Astrocyte (in vitro differentiated cells and primary cell): Measurements from ENCODE around the gene LIPC. TPM values are rescaled to one million over a fixed set of nuclear protein-coding genes. Genes with fewer than 3 reads are reported as not detected.

ENCODE experiments used
- DNase-seq: peaks from one replicate; pipeline ENCODE4 v3.0.0-alpha.2; 2010; ENCODE audit warnings: low read depth
- FAIRE-seq: peaks from 2 replicates; lab custom pipeline; 2011; peaks lifted over from hg19 to GRCh38; lab: Jason Lieb, UNC
- H2AFZ ChIP-seq: 2 replicates; pipeline ENCODE4 v1.6.0; 2012; ENCODE audit warnings: low read depth, low read length, inconsistent platforms
- H3K27ac ChIP-seq: 2 replicates; pipeline ENCODE4 v1.5.1; 2011; ENCODE audit warnings: low read depth, low read length, inconsistent platforms
- H3K27me3 ChIP-seq: 2 replicates; pipeline ENCODE4 v1.6.0; 2011; ENCODE audit warnings: low read length, inconsistent platforms; ENCODE audit not compliant: insufficient read depth
- H3K36me3 ChIP-seq: 2 replicates; pipeline ENCODE4 v1.5.1; 2011; ENCODE audit warnings: low read length, inconsistent platforms; ENCODE audit not compliant: insufficient read depth
- H3K4me1 ChIP-seq: 2 replicates; pipeline ENCODE4 v1.5.1; 2011; ENCODE audit warnings: low read length, inconsistent platforms; ENCODE audit not compliant: insufficient read depth
- H3K4me2 ChIP-seq: 2 replicates; pipeline ENCODE4 v1.6.0; 2012; ENCODE audit warnings: low read length, inconsistent platforms
- H3K4me3 ChIP-seq: 2 replicates; pipeline ENCODE4 v1.5.1; 2011; ENCODE audit warnings: low read depth, mild to moderate bottlenecking, low read length, inconsistent platforms; ENCODE audit not compliant: insufficient read depth
- H3K79me2 ChIP-seq: 2 replicates; pipeline ENCODE4 v1.6.0; 2012; ENCODE audit warnings: mild to moderate bottlenecking, low read length, inconsistent platforms; ENCODE audit not compliant: insufficient read depth
- H3K9ac ChIP-seq: 2 replicates; pipeline ENCODE4 v1.6.0; 2012; ENCODE audit warnings: mild to moderate bottlenecking, low read length, inconsistent platforms
- H3K9me3 ChIP-seq: 2 replicates; pipeline ENCODE4 v1.5.1; 2012; ENCODE audit warnings: low read depth, mild to moderate bottlenecking, low read length, inconsistent platforms; ENCODE audit not compliant: insufficient read depth
- H4K20me1 ChIP-seq: 2 replicates; pipeline ENCODE4 v1.6.0; 2012; ENCODE audit warnings: low read length, inconsistent platforms; ENCODE audit not compliant: insufficient read depth
- H3K27ac Mint-ChIP-seq: one replicate; pipeline ENCODE4 v1.8.0; 2021; ENCODE audit warnings: mild to moderate bottlenecking, mixed read lengths; ENCODE audit not compliant: unreplicated experiment
- H3K27me3 Mint-ChIP-seq: one replicate; pipeline ENCODE4 v1.8.0; 2021; ENCODE audit warnings: low read depth, mixed read lengths; ENCODE audit not compliant: unreplicated experiment
- H3K36me3 Mint-ChIP-seq: one replicate; pipeline ENCODE4 v1.8.0; 2021; ENCODE audit warnings: low read depth, mixed read lengths; ENCODE audit not compliant: unreplicated experiment
- H3K4me1 Mint-ChIP-seq: one replicate; pipeline ENCODE4 v1.8.0; 2021; ENCODE audit warnings: low read depth, mixed read lengths; ENCODE audit not compliant: unreplicated experiment
- H3K4me3 Mint-ChIP-seq: one replicate; pipeline ENCODE4 v1.8.0; 2021; ENCODE audit warnings: mild to moderate bottlenecking, moderate library complexity, mixed read lengths; ENCODE audit not compliant: unreplicated experiment
- H3K9me3 Mint-ChIP-seq: one replicate; pipeline ENCODE4 v1.8.0; 2021; ENCODE audit warnings: mild to moderate bottlenecking, mixed read lengths; ENCODE audit not compliant: unreplicated experiment
- EZH2 ChIP-seq: IDR thresholded peaks from 2 replicates; pipeline ENCODE4 v1.6.1; 2012; ENCODE audit warnings: mild to moderate bottlenecking, low read length, inconsistent platforms; ENCODE audit not compliant: insufficient read depth
- total RNA-seq: library from RNA; stranded (reverse); gene quantifications from 2 replicates; pipeline ENCODE4 v1.2.1, GENCODE V29; 2021
- TF ChIP-seq, protein P1 (sequence below): IDR thresholded peaks from 2 replicates; pipeline ENCODE4 v1.5.1; 2011; ENCODE audit warnings: low read depth, mild to moderate bottlenecking, inconsistent platforms, low read length, moderate library complexity; ENCODE audit not compliant: insufficient read depth

Gene LIPC
- total RNA-seq, 1 donor from 2014 or later: not detected

DNA sequence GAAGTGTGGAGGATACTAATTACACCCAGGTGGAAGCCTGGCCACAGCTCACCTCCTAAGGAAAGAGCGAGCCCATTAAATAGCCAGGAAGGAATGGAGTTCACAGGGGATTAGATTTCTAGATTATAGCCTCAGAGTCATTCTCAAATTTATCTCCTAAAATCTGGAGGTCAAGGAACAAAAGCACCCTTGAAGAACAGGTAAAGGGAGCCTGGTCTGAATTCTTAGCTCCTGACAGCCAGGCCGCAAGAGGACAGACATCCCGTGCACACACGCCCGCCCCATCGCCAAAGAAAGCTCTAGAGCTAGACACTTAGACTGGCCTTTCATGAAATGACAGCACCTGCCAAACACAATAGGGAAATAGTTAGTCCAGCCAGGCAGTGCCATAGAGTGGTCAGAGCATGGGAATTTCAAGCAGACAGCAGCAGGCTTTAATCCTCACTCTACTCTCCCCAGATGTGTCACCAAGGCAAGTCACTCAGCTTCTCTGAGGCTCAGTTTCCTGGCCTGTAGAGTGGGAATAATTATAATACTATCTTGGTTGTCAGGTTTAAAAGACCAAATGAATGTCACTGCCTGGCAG lies 59.2 kb downstream of the LIPC start:
- Mint-ChIP-seq H3K4me1 (peaks cover 5% of the 10 kb centered on the region), H3K27me3 (peaks cover 8% of the 10 kb centered on the region), H3K4me3 (no peak overlapping the region), H3K27ac (no peak overlapping the region), H3K9me3 (peaks cover 2% of the 10 kb centered on the region), H3K36me3 (peaks cover 3% of the 10 kb centered on the region)
- TF ChIP-seq, protein P1, sequence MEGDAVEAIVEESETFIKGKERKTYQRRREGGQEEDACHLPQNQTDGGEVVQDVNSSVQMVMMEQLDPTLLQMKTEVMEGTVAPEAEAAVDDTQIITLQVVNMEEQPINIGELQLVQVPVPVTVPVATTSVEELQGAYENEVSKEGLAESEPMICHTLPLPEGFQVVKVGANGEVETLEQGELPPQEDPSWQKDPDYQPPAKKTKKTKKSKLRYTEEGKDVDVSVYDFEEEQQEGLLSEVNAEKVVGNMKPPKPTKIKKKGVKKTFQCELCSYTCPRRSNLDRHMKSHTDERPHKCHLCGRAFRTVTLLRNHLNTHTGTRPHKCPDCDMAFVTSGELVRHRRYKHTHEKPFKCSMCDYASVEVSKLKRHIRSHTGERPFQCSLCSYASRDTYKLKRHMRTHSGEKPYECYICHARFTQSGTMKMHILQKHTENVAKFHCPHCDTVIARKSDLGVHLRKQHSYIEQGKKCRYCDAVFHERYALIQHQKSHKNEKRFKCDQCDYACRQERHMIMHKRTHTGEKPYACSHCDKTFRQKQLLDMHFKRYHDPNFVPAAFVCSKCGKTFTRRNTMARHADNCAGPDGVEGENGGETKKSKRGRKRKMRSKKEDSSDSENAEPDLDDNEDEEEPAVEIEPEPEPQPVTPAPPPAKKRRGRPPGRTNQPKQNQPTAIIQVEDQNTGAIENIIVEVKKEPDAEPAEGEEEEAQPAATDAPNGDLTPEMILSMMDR: no peak
- TF ChIP-seq EZH2: no peak
- FAIRE-seq: no peak
- no peak overlapping the region for H3K4me3 ChIP-seq
- no peak overlapping the region for H3K27ac ChIP-seq
- H3K27me3 ChIP-seq: peaks cover 3% of the 10 kb centered on the region
- H3K79me2 ChIP-seq: no peaks in the 10 kb centered on the region
- no peak overlapping the region for H3K9ac ChIP-seq
- no peak for DNase-seq
- H3K9me3 ChIP-seq: peaks cover 5% of the 10 kb centered on the region
- H3K4me1 ChIP-seq: no peaks in the 10 kb centered on the region
- no peak overlapping the region for H3K4me2 ChIP-seq
- no peaks in the 10 kb centered on the region for H3K36me3 ChIP-seq
- H4K20me1 ChIP-seq: no peaks in the 10 kb centered on the region
- no peak overlapping the region for H2AFZ ChIP-seq

DNA sequence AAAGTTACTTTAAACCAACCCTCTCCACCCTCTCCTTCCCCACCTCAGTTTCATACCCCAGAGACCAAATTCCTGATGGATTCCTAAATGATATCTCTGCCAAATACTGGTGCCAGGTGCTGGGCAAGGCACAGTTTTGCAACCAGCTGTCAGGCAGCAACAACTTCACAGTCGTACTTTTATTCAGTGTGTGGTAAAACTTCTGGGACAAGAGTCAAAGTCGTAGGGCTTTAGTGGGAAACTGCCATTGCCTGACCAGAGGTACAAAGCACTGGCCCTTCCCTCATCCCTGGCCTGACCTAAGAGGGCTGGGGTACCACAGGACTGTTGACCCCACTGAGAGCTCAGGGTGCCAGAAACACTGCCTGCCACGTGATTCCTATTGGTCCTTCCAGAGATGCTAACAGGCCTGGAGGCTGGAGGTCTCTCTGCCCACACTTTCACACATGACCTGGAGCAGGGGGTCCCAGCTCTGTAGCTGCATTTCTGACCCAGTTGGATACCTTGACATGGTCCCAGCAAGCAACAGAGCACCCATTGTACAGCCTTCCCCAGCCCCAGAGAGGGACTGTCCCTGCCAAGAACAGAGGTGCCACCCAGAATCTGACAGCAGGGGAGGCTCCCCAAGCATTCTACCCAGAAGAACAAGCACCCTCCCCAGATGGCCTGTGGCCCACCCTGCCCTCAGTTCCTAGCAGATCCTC lies 59.9 kb downstream of the LIPC start:
- H3K27ac Mint-ChIP-seq: no peak overlapping the region
- peaks cover 2% of the 10 kb centered on the region for H3K9me3 Mint-ChIP-seq
- H3K4me2 ChIP-seq: no peak overlapping the region
- no peak overlapping the region for H3K9ac ChIP-seq
- DNase-seq (no peak), FAIRE-seq (no peak)
- H3K4me3 Mint-ChIP-seq: no peak overlapping the region
- peaks cover 5% of the 10 kb centered on the region for H3K9me3 ChIP-seq
- no peaks in the 10 kb centered on the region for H3K36me3 ChIP-seq
- H3K27me3 Mint-ChIP-seq: peaks cover 5% of the 10 kb centered on the region
- TF ChIP-seq, protein P1: no peak
- TF ChIP-seq EZH2: no peak
- peaks cover 5% of the 10 kb centered on the region for H3K4me1 Mint-ChIP-seq
- H3K27ac ChIP-seq: no peak overlapping the region
- peaks cover 3% of the 10 kb centered on the region for H3K27me3 ChIP-seq
- H3K79me2 ChIP-seq: no peaks in the 10 kb centered on the region
- no peak overlapping the region for H3K4me3 ChIP-seq
- no peaks in the 10 kb centered on the region for H4K20me1 ChIP-seq
- H3K36me3 Mint-ChIP-seq: peaks cover 3% of the 10 kb centered on the region
- no peaks in the 10 kb centered on the region for H3K4me1 ChIP-seq
- H2AFZ ChIP-seq: no peak overlapping the region
